A673 (cell line): ENCODE results near the gene CLK1. TPM values are rescaled to one million over a fixed set of nuclear protein-coding genes. Genes with fewer than 3 reads are reported as not detected.

Source experiments
- BruUV-seq: library from RNA; stranded (reverse); fragments of 400-500 nt; replicated peaks from 2 replicates; lab custom pipeline; 2021; lab: Mats Ljungman, UMichigan
- CTCF ChIA-PET: fragments of 300-600 bp; sonication (Branson Sonifier 250); formaldehyde crosslinking; loops from one replicate; lab custom pipeline; 2022; ENCODE audit warnings: antibody characterized with exemption; lab: Charles Lee
- POLR2A ChIA-PET: fragments of 300-600 bp; sonication (Branson Sonifier 250); formaldehyde crosslinking; loops from one replicate; lab custom pipeline; 2022; ENCODE audit warnings: antibody characterized with exemption; ENCODE audit not compliant: low non-redundant PET; lab: Charles Lee
- DNase-seq: peaks from one replicate; pipeline ENCODE4 v3.0.0-alpha.2; 2015; ENCODE audit warnings: low spot score
- H3K27ac ChIP-seq: fragments of 200-600 bp; sonication (generic); 2 replicates; pipeline ENCODE4 v1.5.1; 2016; ENCODE audit warnings: mixed run types, low read depth, mild to moderate bottlenecking, mixed read lengths, antibody characterized with exemption, low read length; ENCODE audit not compliant: poor library complexity, severe bottlenecking
- H3K27me3 ChIP-seq: fragments of 200-600 bp; sonication (generic); replicated peaks from 2 replicates; pipeline ENCODE4 v1.6.1; 2017; ENCODE audit warnings: mixed run types, low read depth, mild to moderate bottlenecking, mixed read lengths, antibody characterized with exemption, low read length; ENCODE audit not compliant: insufficient read depth, poor library complexity
- H3K36me3 ChIP-seq: fragments of 200-600 bp; sonication (generic); 2 replicates; pipeline ENCODE4 v1.6.1; 2016; ENCODE audit warnings: mixed run types, mild to moderate bottlenecking, mixed read lengths, antibody characterized with exemption, low read length; ENCODE audit not compliant: insufficient read depth, poor library complexity, severe bottlenecking
- H3K4me1 ChIP-seq: fragments of 200-600 bp; sonication (generic); 2 replicates; pipeline ENCODE4 v1.6.1; 2017; ENCODE audit warnings: mixed run types, mild to moderate bottlenecking, mixed read lengths, antibody characterized with exemption, low read length; ENCODE audit not compliant: insufficient read depth, poor library complexity, severe bottlenecking
- H3K4me3 ChIP-seq: fragments of 200-600 bp; sonication (generic); 2 replicates; pipeline ENCODE4 v1.5.1; 2016; ENCODE audit warnings: low read depth, mixed run types, mild to moderate bottlenecking, mixed read lengths, low read length; ENCODE audit not compliant: poor library complexity, severe bottlenecking
- H3K9me3 ChIP-seq: fragments of 200-600 bp; sonication (generic); 2 replicates; pipeline ENCODE4 v1.6.1; 2016; ENCODE audit warnings: mixed run types, low read depth, mild to moderate bottlenecking, mixed read lengths, antibody characterized with exemption, low read length; ENCODE audit not compliant: poor library complexity, severe bottlenecking
- EZH2 ChIP-seq: fragments of 200-600 bp; sonication (generic); IDR thresholded peaks from 2 replicates; pipeline ENCODE4 v1.6.1; 2017; ENCODE audit warnings: borderline replicate concordance, low read depth, mild to moderate bottlenecking, mixed read lengths, antibody characterized with exemption, low read length; ENCODE audit not compliant: poor library complexity, severe bottlenecking
- intact Hi-C: fragments of 100-400 bp; cut with micrococcal nuclease; formaldehyde crosslinking; loops from one replicate; pipeline ENCODE4 v1.10.0; 2022; ENCODE audit not compliant: unreplicated experiment
- total RNA-seq: library from RNA; stranded (reverse); gene quantifications from 2 replicates; pipeline ENCODE4 v1.2.3, GENCODE V29; 2021
- TF ChIP-seq, protein P1 (sequence below): fragments of 300-800, 200-600 bp; sonication (generic); conservative IDR thresholded peaks from 2 replicates; pipeline ENCODE4 v1.5.1; 2017; ENCODE audit warnings: low read depth, mild to moderate bottlenecking, antibody characterized with exemption, low read length, moderate library complexity, mixed read lengths

Gene CLK1
- total RNA-seq, 1 experiment from 2014 or later, result 73.3 TPM

GRCh38 chr2:200869014-200869413, 4.6 kb upstream of the CLK1 start:
- H3K27ac ChIP-seq, result no peak overlapping the region
- H3K4me1 ChIP-seq, result peaks cover 4% of the 10 kb centered on the region
- H3K9me3 ChIP-seq, result no peaks in the 10 kb centered on the region
- intact Hi-C loops, result no loop called here
- H3K4me3 ChIP-seq, result no peak overlapping the region
- no peaks in the 10 kb centered on the region for H3K27me3 ChIP-seq
- peaks cover 9% of the 10 kb centered on the region for H3K36me3 ChIP-seq
- ChIA-PET POLR2A (no interaction called here), CTCF (no interaction called here)
- TF ChIP-seq EZH2, result no peak
- TF ChIP-seq, protein P1, sequence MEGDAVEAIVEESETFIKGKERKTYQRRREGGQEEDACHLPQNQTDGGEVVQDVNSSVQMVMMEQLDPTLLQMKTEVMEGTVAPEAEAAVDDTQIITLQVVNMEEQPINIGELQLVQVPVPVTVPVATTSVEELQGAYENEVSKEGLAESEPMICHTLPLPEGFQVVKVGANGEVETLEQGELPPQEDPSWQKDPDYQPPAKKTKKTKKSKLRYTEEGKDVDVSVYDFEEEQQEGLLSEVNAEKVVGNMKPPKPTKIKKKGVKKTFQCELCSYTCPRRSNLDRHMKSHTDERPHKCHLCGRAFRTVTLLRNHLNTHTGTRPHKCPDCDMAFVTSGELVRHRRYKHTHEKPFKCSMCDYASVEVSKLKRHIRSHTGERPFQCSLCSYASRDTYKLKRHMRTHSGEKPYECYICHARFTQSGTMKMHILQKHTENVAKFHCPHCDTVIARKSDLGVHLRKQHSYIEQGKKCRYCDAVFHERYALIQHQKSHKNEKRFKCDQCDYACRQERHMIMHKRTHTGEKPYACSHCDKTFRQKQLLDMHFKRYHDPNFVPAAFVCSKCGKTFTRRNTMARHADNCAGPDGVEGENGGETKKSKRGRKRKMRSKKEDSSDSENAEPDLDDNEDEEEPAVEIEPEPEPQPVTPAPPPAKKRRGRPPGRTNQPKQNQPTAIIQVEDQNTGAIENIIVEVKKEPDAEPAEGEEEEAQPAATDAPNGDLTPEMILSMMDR, result no peak
- no TSS peak for BruUV-seq
- DNase-seq, result no peak

DNA sequence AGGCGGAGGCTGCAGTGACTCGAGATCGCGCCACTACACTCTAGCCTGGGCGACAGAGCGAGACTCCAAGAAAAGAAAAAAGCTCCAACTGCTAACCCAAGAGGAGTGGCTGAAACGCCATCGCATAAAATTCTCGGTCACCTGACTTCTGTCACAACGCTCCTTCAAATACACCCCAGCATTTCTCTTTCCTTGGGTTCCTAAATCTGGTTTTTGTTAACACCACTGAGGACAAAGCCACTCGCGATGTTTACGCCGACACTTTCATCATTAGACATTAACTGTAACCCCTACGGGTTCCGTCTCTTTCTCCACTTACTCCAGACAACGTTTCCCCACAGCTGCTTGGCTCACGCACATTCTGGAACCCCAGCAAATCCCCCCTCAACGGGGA, 679 bp downstream of the CLK1 start:
- TF ChIP-seq EZH2, result no peak
- TF ChIP-seq, protein P1, result no peak
- H3K4me1 ChIP-seq, result peaks cover 10% of the 10 kb centered on the region

DNA sequence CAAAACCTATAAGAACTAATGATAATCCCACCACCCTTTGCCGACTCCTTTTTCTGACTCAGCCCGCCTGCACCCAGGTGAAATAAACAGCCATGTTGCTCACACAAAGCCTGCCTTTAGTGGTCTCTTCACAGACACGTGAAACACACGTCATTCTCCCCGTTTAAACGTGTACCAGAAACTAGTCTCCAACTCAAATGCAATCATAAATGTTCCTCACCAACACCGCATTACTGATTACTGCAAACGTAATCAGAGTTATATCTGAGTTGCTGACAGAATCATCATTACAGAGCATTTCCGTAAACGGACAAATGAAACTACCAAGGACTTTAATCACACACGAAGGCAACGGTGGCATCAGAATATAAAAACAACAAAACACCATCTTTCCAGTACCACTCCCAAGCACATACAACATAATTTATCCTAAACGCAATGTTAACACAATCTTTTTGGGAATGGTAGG, 1.9 kb downstream of the CLK1 start:
- Histone ChIP-seq H3K9me3 (no peaks in the 10 kb centered on the region), H3K27me3 (no peaks in the 10 kb centered on the region), H3K4me1 (peaks cover 10% of the 10 kb centered on the region), H3K4me3 (peak overlapping the region; percentile 70), H3K36me3 (peaks cover 41% of the 10 kb centered on the region), H3K27ac (peak overlapping the region; percentile 98)
- DNase-seq, result peak; percentile 50
- ChIA-PET CTCF (no interaction called here), POLR2A (no interaction called here)
- intact Hi-C loops, result loop anchor here (2.0 kb wide), 1 partner anchor 52 kb away; the partner anchor contains the start of gene BZW1
- no peak for TF ChIP-seq EZH2
- TF ChIP-seq, protein P1, result no peak
- TSS peak; percentile 39 for BruUV-seq

More for the DNA sequence above, 679 bp downstream of the CLK1 start:
- H3K9me3 ChIP-seq, result no peaks in the 10 kb centered on the region
- ChIA-PET POLR2A (interaction anchor here (1.0 kb wide), 1 partner anchor 26 kb away, joined by 10 read pairs; the partner anchor contains the start of genes NIF3L1 and PPIL3), CTCF (no interaction called here)
- peak overlapping the region; percentile 70 for H3K4me3 ChIP-seq
- peaks cover 29% of the 10 kb centered on the region for H3K36me3 ChIP-seq
- BruUV-seq, result no TSS peak
- no peaks in the 10 kb centered on the region for H3K27me3 ChIP-seq
- DNase-seq, result peak; percentile 45
- H3K27ac ChIP-seq, result peak overlapping the region; percentile 98
- intact Hi-C loops, result loop anchor here (2.0 kb wide), 1 partner anchor 53 kb away; the partner anchor contains the start of gene BZW1
